Suppressor macrophage treated with lipopolysaccharide for 1 hour (primary cell): Measurements from ENCODE around the gene CROCC2.

Experiments
- DNase-seq, 3 donors: peaks; one replicate each; pipeline ENCODE4 v3.0.0-alpha.2; 2020 to 2022

CROCC2 gene

DNA sequence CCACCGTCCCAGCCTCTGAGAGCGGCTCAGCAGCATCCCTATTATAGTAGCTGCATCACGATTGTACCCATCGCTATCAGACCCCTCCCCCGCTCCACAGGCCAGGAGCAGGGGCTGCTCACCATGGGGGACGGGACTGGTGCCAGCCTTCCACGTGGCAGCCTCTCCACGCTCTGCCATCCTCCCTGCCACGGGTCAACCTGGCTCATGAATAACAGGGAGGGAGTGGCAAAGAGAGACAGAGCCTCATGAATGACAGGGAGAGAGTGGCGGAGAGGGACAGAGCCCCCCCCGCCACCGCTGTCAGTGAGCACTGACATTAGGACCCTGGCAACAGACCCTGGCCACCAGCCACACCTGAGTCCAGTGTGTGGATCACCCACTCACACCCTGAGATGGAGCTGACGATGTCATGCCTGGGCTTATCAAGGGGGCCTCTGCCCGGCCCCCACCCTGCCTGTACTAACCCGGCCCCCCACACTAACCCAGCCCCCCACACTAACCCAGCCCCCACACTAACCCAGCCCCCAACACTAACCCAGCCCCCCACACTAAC is 16.9 kb downstream of the CROCC2 start:
- DNase-seq = no peak

GRCh38 chr2:240925191-240925567 is 19.0 kb downstream of the CROCC2 start:
- no peak for DNase-seq

DNA sequence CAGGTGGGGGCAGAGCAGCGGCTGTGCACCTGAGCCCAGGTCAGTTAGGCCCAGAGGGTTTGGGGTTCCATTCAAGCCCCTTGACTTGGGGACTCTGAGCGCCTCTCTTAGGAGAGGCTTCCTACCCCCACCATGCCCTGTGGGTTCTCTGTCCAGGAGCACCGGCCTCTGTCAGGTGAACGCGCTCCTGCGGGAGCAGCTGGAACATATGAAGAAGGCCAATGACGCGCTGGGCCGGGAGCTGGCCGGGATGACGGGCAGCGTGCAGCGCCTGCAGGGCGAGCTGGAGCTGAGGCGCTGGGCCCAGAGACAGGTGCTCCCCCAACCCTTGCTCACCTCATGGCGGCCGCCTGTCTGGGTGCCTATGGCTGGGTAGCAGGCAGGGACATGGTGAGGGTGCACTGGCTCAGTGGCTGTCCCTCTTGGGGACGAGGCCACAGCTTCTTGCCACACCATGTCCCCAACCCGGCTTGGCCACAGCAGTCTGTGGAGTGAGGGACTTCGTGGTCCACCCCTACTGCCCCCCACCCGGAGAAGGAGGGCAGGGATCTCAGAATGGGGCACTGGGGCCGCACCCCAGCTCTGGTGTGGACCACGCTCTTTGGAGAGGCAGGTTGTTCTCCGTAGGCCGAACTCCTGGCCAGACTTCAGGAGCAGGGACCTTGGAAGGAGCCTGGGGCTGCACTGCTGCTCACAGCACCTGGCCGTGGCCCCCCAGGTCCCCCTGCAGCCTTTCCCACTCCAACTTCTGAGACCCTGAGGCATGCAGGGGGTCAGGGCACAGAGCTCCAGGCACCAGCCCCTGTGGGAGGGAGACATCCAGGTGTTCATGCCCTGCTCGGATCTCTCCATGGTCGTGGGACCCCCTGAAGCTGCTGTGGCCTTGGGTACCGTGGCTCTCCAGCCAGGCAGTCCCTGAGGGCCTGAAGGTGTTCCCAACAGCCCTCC is 19.7 kb downstream of the CROCC2 start:
- DNase-seq = no peak

DNA sequence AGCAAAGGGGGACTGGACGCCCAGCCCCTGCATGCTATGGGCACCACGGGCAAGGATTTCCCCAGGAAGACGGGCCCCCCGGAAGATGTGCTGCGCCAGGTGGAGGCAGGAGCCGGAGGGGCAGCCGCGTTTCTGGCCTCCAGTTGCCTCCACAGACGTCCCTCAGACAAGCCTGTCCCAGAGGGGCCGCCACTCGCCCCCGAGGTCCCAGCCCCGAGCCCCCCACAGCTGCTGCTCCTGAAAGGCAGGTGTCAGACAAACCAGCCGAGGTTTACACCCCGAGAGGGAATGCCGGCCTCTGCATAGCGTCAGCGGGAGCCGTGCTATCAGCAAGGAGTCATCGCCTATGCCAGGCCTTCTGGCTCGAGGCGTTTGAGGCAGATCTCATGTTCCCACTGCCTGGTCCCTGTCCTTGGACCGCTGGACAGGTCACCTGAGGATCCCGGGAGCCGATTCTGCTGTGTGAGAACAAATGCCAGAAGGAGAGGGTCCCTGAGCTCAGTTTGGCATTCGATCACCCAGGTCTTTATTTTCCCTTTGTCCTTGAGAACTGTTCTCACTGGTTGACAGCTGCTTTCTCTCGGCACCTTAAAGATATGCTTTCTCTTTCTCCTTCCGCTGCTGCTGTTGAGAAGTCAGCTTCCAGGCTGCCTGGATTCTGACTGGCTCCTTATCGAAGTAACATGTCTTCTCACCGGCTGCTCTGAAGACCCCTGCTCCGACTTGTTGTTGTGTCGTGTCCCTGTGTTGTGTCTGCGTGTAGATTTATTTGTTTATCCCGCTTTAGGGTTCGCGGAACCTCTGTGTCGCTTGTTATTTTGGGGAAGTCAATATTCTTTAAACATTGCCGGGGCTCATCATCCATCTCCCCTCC is 20.6 kb downstream of the CROCC2 start:
- no peak for DNase-seq

- DNase-seq = no peak
Measured at GRCh38 chr2:240927390-240927781, 21.2 kb downstream of the CROCC2 start.

DNA sequence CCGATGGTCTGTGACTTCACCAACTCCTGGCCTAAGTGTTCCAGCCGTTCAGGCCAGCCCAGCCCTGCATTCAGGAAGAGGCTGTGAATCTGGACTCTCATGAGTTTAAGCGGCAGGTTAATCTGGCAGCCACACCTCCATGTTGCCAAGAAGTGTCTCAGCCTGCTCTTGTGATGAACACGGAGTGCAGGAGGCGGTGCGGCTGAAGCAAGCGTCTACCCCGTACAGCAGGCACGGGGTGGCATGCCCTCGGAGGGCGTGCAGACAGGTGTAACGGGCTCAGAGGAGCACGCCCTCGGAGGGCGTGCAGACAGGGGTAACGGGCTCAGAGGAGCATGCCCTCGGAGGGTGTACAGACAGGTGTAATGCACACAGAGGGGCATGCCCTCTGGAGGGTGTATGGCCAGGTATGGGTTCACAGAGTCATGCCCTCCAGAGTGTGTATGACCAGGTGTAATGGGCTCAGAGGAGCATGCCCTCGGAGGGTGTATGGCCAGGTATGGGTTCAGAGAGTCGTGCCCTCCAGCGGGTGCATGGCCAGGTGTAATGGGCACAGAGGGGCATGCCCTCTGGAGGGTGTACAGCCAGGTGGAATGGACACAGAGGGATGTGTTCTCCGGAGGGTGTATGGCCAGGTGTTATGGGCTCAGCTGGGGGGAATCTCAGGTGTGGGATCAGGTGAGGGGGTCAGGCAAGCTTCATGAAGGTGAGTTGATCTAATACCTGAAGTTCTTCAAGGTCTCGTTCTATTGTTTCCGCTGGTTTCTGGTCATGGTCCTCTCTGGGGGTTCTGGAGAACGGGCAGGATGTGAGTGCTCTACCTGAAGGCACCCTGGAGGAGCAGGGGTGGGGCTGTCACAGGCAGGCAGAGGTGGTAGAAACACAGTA is 22.6 kb downstream of the CROCC2 start:
- DNase-seq = no peak

DNA sequence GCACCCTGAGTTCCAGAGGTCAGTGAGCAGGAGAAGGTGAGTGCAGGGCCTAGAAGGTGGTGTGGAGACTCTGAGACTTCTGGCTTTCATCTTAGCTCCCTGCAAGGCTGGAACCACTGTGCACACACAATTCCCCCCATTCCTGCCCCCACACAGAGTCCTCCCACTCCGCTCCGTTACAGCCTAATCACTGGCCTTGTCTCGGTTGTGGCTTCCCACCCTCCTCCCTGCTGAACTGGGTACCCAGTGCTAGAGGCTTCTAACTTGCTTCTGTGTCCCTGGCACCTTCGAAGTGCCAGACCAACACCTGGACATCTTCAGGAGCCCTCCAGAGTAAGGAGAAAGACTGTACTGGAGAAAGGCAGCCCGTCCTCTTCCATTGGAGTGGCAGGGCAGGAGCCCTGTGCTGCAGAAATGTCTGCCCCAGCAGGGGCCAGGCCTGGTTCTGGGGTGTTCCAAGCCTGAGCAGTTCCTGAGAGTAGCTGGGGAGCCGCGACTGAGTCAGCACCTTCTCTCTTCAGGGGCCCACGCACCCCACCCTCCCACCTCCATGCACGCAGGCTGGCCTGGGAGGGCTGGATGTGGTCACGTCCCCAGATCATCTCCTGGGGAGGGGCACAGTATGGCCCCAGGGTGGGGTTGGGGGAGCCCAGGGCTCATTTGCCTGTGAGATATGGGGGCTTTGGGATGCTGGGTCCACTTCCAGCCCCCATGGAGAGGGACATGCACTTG is 23.4 kb downstream of the CROCC2 start:
- DNase-seq = no peak

DNA sequence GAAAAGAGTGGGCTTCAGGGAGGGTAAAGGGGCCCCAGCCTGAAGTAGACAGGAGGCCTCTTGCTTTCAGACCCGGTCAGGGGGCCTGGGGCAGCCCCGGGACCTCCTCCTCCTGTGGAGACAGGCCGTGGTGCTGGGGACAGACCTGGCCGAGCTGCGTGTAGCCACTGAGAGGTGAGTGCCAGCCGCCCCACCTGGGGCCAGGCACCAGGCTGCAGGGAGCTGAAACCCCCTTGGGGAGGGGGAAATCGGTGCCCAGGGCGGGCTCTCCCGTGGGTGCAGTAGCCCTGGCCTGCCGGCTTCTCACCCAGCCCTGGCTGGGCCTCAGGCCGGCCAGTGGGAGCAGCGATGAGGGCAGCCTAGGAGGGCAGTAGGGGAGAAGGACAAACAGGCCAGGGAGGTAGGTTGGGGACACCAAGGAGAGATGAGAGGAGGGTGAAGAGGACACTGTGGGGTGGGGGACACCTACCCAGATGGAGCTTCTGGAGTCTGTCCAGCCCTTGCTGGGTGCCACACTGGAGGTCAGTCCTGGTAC is 24.0 kb downstream of the CROCC2 start:
- no peak for DNase-seq

DNA sequence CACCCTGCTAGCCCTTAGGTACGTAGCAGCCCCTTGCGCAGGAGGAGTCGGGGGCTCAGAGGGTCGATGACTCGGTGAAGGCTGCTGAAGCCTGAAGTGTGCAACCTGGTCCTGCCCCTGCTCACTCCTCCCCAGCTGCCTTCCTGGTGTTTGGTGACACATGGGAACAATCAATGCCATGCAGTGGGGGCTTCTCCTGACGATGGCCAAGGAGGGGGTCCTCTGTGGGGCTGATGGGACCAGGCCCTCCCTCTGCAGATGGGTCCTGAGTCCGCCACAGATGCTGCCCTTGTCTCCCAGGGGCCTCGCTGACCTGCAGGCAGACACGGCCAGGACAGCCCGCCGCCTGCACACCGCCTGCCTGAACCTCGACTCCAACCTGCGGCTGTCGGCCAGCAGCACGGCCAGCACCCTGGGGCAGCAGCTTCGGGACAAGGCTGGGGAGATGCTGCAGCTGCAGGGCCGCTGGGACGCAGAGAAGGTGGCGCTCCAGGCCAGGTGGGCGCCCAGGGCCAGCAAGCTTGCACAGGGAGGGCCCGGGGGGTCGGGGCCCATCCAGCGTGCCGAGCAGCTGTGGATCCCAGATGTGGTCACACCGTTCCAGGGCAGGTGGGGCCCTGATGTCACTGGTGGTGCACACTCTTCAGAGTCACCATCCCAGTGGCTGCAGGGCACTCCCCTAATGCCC is 24.6 kb downstream of the CROCC2 start:
- no peak for DNase-seq

GRCh38 chr2:240931319-240931949 is 25.3 kb downstream of the CROCC2 start:
- DNase-seq = no peak

GRCh38 chr2:240932001-240932723 is 26.0 kb downstream of the CROCC2 start:
- no peak for DNase-seq

- DNase-seq = no peak
Measured at GRCh38 chr2:240932724-240933047, 26.6 kb downstream of the CROCC2 start.

DNA sequence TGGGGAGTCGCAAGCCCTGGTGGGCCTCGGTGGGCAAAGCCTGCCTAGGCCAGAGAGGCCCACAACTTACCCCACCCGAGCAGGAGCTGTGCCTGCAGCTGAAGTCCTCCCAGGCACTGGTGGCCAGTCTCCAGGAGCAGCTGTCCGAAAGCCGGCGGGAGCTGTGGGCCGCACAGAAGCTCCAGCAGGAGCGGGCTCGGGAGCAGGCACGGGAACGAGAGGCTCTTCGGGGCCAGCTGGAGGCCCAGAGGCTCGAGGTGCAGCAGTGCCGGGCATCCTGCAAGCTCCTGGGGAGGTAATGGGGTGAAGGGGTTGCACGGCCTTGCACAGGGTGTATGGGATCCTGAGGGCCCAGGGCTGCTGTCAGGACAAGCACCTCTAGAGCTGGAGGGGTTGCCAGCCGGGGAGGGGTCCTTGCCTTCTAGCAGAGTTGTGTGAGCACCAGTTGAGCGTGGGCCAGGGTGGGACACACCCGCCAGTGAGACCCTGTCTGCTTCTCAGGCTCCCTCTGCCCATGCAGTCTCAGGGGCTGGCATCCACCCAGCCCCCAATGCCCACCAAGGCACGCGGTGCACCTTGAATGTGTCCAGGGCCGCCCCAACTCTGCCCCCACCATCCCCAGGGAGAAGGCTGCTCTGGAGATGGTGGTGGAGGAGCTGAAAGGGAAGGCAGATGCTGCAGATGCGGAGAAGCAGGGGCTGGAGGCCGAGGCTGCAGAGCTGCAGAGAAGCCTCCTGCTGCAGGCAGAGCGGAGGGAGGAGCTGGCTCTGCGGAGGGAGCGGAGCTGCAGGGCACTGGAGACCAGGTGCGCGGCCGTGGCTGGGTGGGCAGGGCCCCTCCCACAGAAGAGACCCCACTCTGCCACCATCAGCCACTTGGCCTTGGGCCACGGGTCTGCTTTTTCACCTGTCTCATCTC is 27.2 kb downstream of the CROCC2 start:
- DNase-seq = no peak

- no peak for DNase-seq
Measured at GRCh38 chr2:240933966-240934700, 28.0 kb downstream of the CROCC2 start.

DNA sequence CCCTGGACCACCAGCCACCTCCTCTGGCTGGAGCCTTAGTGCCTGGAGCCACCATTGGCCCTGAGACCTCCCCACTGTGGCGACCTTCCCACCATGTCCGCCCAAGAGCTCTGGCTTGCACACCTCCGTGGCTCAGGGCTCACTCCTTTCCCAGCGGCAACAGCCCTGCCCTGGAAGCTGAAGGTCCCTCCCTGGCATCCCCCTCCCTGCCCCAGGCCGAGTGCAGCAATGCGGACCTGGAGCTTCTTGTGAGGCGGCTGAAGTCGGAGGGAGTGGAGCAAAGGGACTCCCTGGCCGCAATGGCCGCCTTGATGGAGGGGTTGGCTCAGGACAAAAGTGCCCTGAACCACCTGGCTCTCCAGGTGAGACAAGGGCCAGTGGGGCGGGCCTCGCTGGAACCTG is 28.6 kb downstream of the CROCC2 start:
- DNase-seq = no peak

DNA sequence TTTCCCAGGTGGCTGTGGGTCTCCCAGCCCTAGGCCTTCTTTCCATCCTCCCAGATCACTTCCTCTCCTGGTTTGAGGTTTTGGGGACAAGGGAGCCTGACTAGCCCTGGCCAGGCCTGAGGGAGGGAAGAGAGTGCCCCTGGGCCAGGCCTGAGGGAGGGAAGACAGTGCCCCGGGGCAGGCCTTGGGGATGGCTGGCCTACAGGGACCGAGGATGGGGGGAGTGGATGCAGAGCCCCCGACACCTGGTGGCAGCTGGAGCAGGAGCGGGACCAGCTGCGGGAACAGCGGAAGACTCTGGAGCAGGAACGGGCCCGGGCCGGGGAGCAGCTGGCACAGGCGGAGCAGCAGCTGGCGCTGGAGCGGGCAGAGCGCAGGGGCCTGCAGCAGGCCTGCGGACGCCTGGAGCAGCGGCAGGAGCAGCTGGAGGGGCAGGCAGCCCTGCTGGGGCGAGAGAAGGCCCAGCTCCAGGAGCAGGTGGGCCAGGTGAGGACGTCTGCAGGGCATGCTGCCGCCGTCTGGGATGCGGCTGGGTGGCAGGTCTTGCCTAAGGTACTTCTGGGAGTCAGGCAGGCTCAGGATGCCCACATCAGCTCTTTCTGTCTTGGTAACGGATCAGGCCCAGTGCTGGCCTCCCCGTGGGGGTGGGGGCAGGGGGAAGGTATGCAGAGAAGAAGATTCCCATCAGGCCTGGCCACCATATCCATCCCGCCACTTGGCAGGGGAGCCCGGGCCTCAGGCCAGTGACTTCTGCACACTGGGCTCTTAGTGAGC is 29.2 kb downstream of the CROCC2 start:
- DNase-seq = no peak

DNA sequence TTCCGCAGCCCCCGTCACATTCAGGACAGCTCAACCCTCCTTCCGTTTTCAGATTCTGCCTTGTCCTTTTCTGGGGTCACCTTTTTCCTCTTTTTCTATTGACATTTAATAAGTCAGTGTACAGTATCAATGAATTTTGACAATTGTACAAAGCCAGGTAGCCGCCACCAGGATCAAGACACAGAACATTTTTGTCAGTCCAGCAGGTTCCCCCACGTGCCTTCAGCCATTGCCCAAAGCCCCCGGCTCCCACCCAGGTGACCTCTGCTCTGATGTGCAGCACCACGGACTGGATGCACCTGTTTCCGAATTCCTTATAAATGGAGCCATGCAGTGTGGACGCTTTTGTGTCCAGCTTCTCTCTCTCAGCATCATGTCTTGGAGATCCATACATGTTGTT is 30.0 kb downstream of the CROCC2 start:
- DNase-seq = no peak
